ENCODE data around the gene RNF19B.
A peak's percentile ranks its signal among the peaks of the same experiment; 100 is the strongest.

The RNF19B gene

GRCh38 chr1:32901823-32902534 is 62.6 kb downstream of the RNF19B start:
- Histone ChIP-seq H3K36me3 (ENCODE audit: insufficient read depth, low read length) (no peaks in the 10 kb centered on the region), H3K27ac (no peak overlapping the region), H3K9ac (ENCODE audit: insufficient read length) (peak overlapping the region; percentile 60), H3K9me3 (ENCODE audit: low read depth, low read length) (no peaks in the 10 kb centered on the region), H3K4me3 (peak overlapping the region; percentile 74)
- no peak for DNase-seq (ENCODE audit: low read depth, low spot score)
- TF ChIP-seq FOXP2 (optimal IDR thresholded peaks at IDR 0.05; ENCODE audit: control extremely low read depth, extremely low read length, insufficient read depth) (no peak), EZH2 (IDR thresholded peaks at IDR 0.05) (no peak), POLR2AphosphoS5 (IDR thresholded peaks at IDR 0.05; ENCODE audit: borderline replicate concordance, low read depth, low read length) (no peak)

GRCh38 chr1:32900956-32901822 is 63.4 kb downstream of the RNF19B start, which contains the start of gene TMEM54:
TSS of gene TMEM54 (minus strand) at chr1:32901389. CDS start at chr1:32901238, 151 bp downstream.
- DNase-seq (ENCODE audit: low read depth, low spot score), result no peak

GRCh38 chr1:32900371-32900955 is 64.1 kb downstream of the RNF19B start:
- no peak for TF ChIP-seq POLR2AphosphoS5 (IDR thresholded peaks at IDR 0.05; ENCODE audit: borderline replicate concordance, low read depth, low read length)
- no peak for TF ChIP-seq FOXP2 (optimal IDR thresholded peaks at IDR 0.05; ENCODE audit: control extremely low read depth, extremely low read length, insufficient read depth)
- TF ChIP-seq EZH2 (IDR thresholded peaks at IDR 0.05), result no peak
- DNase-seq (ENCODE audit: low read depth, low spot score), result no peak
- Histone ChIP-seq H3K4me3 (peak overlapping the region; percentile 77), H3K36me3 (ENCODE audit: insufficient read depth, low read length) (no peaks in the 10 kb centered on the region), H3K9me3 (ENCODE audit: low read depth, low read length) (no peaks in the 10 kb centered on the region), H3K9ac (ENCODE audit: insufficient read length) (peak overlapping the region; percentile 45), H3K27ac (no peak overlapping the region)

More at GRCh38 chr1:32900956-32901822, 63.4 kb downstream of the RNF19B start, which contains the start of gene TMEM54:
- TF ChIP-seq EZH2 (IDR thresholded peaks at IDR 0.05) (no peak), FOXP2 (optimal IDR thresholded peaks at IDR 0.05; ENCODE audit: control extremely low read depth, extremely low read length, insufficient read depth) (no peak), POLR2AphosphoS5 (IDR thresholded peaks at IDR 0.05; ENCODE audit: borderline replicate concordance, low read depth, low read length) (no peak)
- peak within 1 kb of the TSS; percentile 60 for H3K9ac ChIP-seq (ENCODE audit: insufficient read length)
- no peak within 1 kb of the TSS for H3K27ac ChIP-seq
- H3K9me3 ChIP-seq (ENCODE audit: low read depth, low read length), result no peaks in the 10 kb centered on the region
- H3K36me3 ChIP-seq (ENCODE audit: insufficient read depth, low read length), result no peaks in the 10 kb centered on the region
- peak within 1 kb of the TSS; percentile 77 for H3K4me3 ChIP-seq

- H3K27ac ChIP-seq, result no peak overlapping the region
- no peak for DNase-seq (ENCODE audit: low read depth, low spot score)
- no peak overlapping the region for H3K4me3 ChIP-seq
- H3K9me3 ChIP-seq (ENCODE audit: low read depth, low read length), result no peaks in the 10 kb centered on the region
- H3K9ac ChIP-seq (ENCODE audit: insufficient read length), result no peak overlapping the region
- H3K36me3 ChIP-seq (ENCODE audit: insufficient read depth, low read length), result no peaks in the 10 kb centered on the region
- no peak for TF ChIP-seq EZH2 (IDR thresholded peaks at IDR 0.05)
- TF ChIP-seq POLR2AphosphoS5 (IDR thresholded peaks at IDR 0.05; ENCODE audit: borderline replicate concordance, low read depth, low read length), result no peak
- no peak for TF ChIP-seq FOXP2 (optimal IDR thresholded peaks at IDR 0.05; ENCODE audit: control extremely low read depth, extremely low read length, insufficient read depth)
Observed at GRCh38 chr1:32899586-32900296, 64.9 kb downstream of the RNF19B start.

GRCh38 chr1:32898958-32899357 is 65.7 kb downstream of the RNF19B start:
- no peaks in the 10 kb centered on the region for H3K9me3 ChIP-seq (ENCODE audit: low read depth, low read length)

GRCh38 chr1:32898056-32898455 is 66.6 kb downstream of the RNF19B start:
- no peak for TF ChIP-seq EZH2 (IDR thresholded peaks at IDR 0.05)
- no peak for TF ChIP-seq FOXP2 (optimal IDR thresholded peaks at IDR 0.05; ENCODE audit: control extremely low read depth, extremely low read length, insufficient read depth)
- TF ChIP-seq POLR2AphosphoS5 (IDR thresholded peaks at IDR 0.05; ENCODE audit: borderline replicate concordance, low read depth, low read length), result no peak
- H3K27ac ChIP-seq, result no peak overlapping the region

More at GRCh38 chr1:32898958-32899357, 65.7 kb downstream of the RNF19B start:
- H3K4me3 ChIP-seq, result no peak overlapping the region
- no peaks in the 10 kb centered on the region for H3K36me3 ChIP-seq (ENCODE audit: insufficient read depth, low read length)
- H3K27ac ChIP-seq, result no peak overlapping the region
- TF ChIP-seq FOXP2 (optimal IDR thresholded peaks at IDR 0.05; ENCODE audit: control extremely low read depth, extremely low read length, insufficient read depth), result no peak
- no peak for TF ChIP-seq POLR2AphosphoS5 (IDR thresholded peaks at IDR 0.05; ENCODE audit: borderline replicate concordance, low read depth, low read length)
- TF ChIP-seq EZH2 (IDR thresholded peaks at IDR 0.05), result no peak
- no peak for DNase-seq (ENCODE audit: low read depth, low spot score)
- H3K9ac ChIP-seq (ENCODE audit: insufficient read length), result no peak overlapping the region

GRCh38 chr1:32897082-32898049 is 67.2 kb downstream of the RNF19B start:
- DNase-seq (ENCODE audit: low read depth, low spot score), result no peak
- H3K9ac ChIP-seq (ENCODE audit: insufficient read length), result no peak overlapping the region
- H3K9me3 ChIP-seq (ENCODE audit: low read depth, low read length), result no peaks in the 10 kb centered on the region
- TF ChIP-seq FOXP2 (optimal IDR thresholded peaks at IDR 0.05; ENCODE audit: control extremely low read depth, extremely low read length, insufficient read depth), result no peak
- TF ChIP-seq POLR2AphosphoS5 (IDR thresholded peaks at IDR 0.05; ENCODE audit: borderline replicate concordance, low read depth, low read length), result no peak
- TF ChIP-seq EZH2 (IDR thresholded peaks at IDR 0.05), result no peak
- no peak overlapping the region; the same call in 1 of the 2 replicates for H3K27ac ChIP-seq
- no peak overlapping the region for H3K4me3 ChIP-seq
- H3K36me3 ChIP-seq (ENCODE audit: insufficient read depth, low read length), result no peaks in the 10 kb centered on the region

More at GRCh38 chr1:32898056-32898455, 66.6 kb downstream of the RNF19B start:
- H3K9me3 ChIP-seq (ENCODE audit: low read depth, low read length), result no peaks in the 10 kb centered on the region
- no peak for DNase-seq (ENCODE audit: low read depth, low spot score)
- no peaks in the 10 kb centered on the region for H3K36me3 ChIP-seq (ENCODE audit: insufficient read depth, low read length)
- no peak overlapping the region for H3K9ac ChIP-seq (ENCODE audit: insufficient read length)
- no peak overlapping the region for H3K4me3 ChIP-seq

Data from SK-N-MC (cell line).